A673 (cell line): ENCODE measurements around the gene TAS1R1. TPM values are rescaled to one million over a fixed set of nuclear protein-coding genes. Genes with fewer than 3 reads are reported as not detected.

Experiments used
- BruUV-seq: library from RNA; stranded (reverse); fragments of 400-500 nt; replicated peaks from 2 replicates; lab custom pipeline; 2021; lab: Mats Ljungman, UMichigan
- CTCF ChIA-PET: fragments of 300-600 bp; sonication (Branson Sonifier 250); formaldehyde crosslinking; loops from one replicate; lab custom pipeline; 2022; ENCODE audit warnings: antibody characterized with exemption; lab: Charles Lee
- POLR2A ChIA-PET: fragments of 300-600 bp; sonication (Branson Sonifier 250); formaldehyde crosslinking; loops from one replicate; lab custom pipeline; 2022; ENCODE audit warnings: antibody characterized with exemption; ENCODE audit not compliant: low non-redundant PET; lab: Charles Lee
- DNase-seq: peaks from one replicate; pipeline ENCODE4 v3.0.0-alpha.2; 2015; ENCODE audit warnings: low spot score
- H3K27ac ChIP-seq: fragments of 200-600 bp; sonication (generic); 2 replicates; pipeline ENCODE4 v1.5.1; 2016; ENCODE audit warnings: mixed run types, low read depth, mild to moderate bottlenecking, mixed read lengths, antibody characterized with exemption, low read length; ENCODE audit not compliant: poor library complexity, severe bottlenecking
- H3K27me3 ChIP-seq: fragments of 200-600 bp; sonication (generic); replicated peaks from 2 replicates; pipeline ENCODE4 v1.6.1; 2017; ENCODE audit warnings: mixed run types, low read depth, mild to moderate bottlenecking, mixed read lengths, antibody characterized with exemption, low read length; ENCODE audit not compliant: insufficient read depth, poor library complexity
- H3K36me3 ChIP-seq: fragments of 200-600 bp; sonication (generic); 2 replicates; pipeline ENCODE4 v1.6.1; 2016; ENCODE audit warnings: mixed run types, mild to moderate bottlenecking, mixed read lengths, antibody characterized with exemption, low read length; ENCODE audit not compliant: insufficient read depth, poor library complexity, severe bottlenecking
- H3K4me1 ChIP-seq: fragments of 200-600 bp; sonication (generic); 2 replicates; pipeline ENCODE4 v1.6.1; 2017; ENCODE audit warnings: mixed run types, mild to moderate bottlenecking, mixed read lengths, antibody characterized with exemption, low read length; ENCODE audit not compliant: insufficient read depth, poor library complexity, severe bottlenecking
- H3K4me3 ChIP-seq: fragments of 200-600 bp; sonication (generic); 2 replicates; pipeline ENCODE4 v1.5.1; 2016; ENCODE audit warnings: low read depth, mixed run types, mild to moderate bottlenecking, mixed read lengths, low read length; ENCODE audit not compliant: poor library complexity, severe bottlenecking
- H3K9me3 ChIP-seq: fragments of 200-600 bp; sonication (generic); 2 replicates; pipeline ENCODE4 v1.6.1; 2016; ENCODE audit warnings: mixed run types, low read depth, mild to moderate bottlenecking, mixed read lengths, antibody characterized with exemption, low read length; ENCODE audit not compliant: poor library complexity, severe bottlenecking
- EZH2 ChIP-seq: fragments of 200-600 bp; sonication (generic); IDR thresholded peaks from 2 replicates; pipeline ENCODE4 v1.6.1; 2017; ENCODE audit warnings: borderline replicate concordance, low read depth, mild to moderate bottlenecking, mixed read lengths, antibody characterized with exemption, low read length; ENCODE audit not compliant: poor library complexity, severe bottlenecking
- intact Hi-C: fragments of 100-400 bp; cut with micrococcal nuclease; formaldehyde crosslinking; loops from one replicate; pipeline ENCODE4 v1.10.0; 2022; ENCODE audit not compliant: unreplicated experiment
- total RNA-seq: library from RNA; stranded (reverse); gene quantifications from 2 replicates; pipeline ENCODE4 v1.2.3, GENCODE V29; 2021
- TF ChIP-seq, protein P1 (sequence below): fragments of 300-800, 200-600 bp; sonication (generic); conservative IDR thresholded peaks from 2 replicates; pipeline ENCODE4 v1.5.1; 2017; ENCODE audit warnings: low read depth, mild to moderate bottlenecking, antibody characterized with exemption, low read length, moderate library complexity, mixed read lengths

The TAS1R1 gene
- total RNA-seq, 1 experiment from 2014 or later, result not detected

DNA sequence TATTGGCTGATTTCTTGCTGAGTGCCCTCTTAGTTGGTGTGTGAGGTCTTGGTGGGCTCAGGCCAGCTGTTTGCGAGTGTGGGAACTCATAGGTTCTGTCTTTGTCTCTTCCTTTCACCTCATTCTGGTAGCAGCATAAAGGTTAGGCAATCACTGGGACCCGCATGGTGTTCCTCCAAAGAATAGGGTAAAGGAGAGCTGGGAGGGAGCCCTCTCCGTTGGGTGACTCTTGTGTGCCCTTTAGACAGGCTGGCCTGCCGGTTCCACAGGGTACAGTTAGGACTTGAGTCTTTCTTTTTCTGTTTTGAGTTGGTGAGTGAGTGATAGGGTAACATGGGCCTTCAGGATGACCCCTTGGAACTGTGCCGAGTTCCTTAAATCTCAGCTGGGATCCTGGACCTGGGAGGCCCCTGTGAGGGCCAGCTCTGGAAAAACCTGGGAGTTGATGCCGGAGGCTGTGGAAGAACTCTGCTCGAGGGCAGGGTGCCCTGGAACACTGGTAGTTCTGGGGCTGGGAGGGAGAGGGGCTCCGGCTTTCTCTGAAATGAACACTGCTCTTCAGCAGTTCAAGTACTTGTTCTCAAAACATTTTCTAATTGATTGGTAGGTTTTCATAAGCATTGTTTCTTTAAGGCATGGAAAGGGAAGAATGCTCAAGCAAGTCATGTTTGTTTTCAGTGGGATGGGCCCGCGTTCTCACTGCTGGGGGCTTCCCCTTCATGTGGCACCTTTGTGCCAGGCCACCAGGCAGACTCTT is 67.5 kb downstream of the TAS1R1 start:
- intact Hi-C loops, result no loop called here

DNA sequence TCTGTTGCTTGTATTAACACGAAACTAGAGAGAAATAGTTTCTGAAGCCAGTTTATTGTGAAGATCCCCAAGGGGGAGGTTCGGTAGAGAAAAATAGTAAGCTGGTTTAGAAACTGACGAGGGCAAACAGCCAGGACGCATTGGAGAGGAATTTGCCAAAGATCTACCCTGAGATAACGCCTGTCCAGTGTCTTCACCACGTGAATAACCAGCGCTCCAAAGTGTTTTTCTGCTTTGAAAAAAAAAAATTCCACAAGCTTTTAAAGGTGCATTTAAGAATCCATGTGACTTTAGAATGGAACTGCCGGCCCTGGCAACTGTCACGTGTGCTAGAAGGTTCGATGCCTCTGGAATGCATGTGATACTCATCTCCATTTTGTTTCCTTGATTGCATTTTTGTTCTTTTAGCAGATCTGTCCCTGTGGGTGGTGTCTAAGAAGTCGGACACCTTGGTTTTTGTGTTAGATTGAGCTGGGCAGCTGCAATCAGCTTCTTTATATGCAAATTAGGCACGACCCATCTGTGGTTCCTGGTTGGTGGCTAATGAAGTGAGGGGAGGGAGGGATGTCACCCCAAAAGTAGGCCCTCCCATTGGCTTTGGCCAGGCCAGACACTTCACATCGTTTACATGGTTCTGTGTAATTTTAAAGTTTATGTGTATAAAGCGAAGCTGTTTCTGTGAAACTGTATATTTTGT is 68.3 kb downstream of the TAS1R1 start:
- Histone ChIP-seq H3K4me3 (no peak overlapping the region), H3K27ac (peak overlapping the region; percentile 13), H3K4me1 (peaks cover 4% of the 10 kb centered on the region), H3K9me3 (no peaks in the 10 kb centered on the region), H3K27me3 (no peaks in the 10 kb centered on the region), H3K36me3 (peaks cover 55% of the 10 kb centered on the region)
- no TSS peak for BruUV-seq
- DNase-seq, result no peak
- intact Hi-C loops, result no loop called here
- ChIA-PET POLR2A (no interaction called here), CTCF (no interaction called here)
- TF ChIP-seq, protein P1, sequence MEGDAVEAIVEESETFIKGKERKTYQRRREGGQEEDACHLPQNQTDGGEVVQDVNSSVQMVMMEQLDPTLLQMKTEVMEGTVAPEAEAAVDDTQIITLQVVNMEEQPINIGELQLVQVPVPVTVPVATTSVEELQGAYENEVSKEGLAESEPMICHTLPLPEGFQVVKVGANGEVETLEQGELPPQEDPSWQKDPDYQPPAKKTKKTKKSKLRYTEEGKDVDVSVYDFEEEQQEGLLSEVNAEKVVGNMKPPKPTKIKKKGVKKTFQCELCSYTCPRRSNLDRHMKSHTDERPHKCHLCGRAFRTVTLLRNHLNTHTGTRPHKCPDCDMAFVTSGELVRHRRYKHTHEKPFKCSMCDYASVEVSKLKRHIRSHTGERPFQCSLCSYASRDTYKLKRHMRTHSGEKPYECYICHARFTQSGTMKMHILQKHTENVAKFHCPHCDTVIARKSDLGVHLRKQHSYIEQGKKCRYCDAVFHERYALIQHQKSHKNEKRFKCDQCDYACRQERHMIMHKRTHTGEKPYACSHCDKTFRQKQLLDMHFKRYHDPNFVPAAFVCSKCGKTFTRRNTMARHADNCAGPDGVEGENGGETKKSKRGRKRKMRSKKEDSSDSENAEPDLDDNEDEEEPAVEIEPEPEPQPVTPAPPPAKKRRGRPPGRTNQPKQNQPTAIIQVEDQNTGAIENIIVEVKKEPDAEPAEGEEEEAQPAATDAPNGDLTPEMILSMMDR, result no peak
- TF ChIP-seq EZH2, result no peak

More for the DNA sequence above, 67.5 kb downstream of the TAS1R1 start:
- no peak for TF ChIP-seq EZH2
- TF ChIP-seq, protein P1, result no peak
- ChIA-PET POLR2A (no interaction called here), CTCF (no interaction called here)
- no TSS peak for BruUV-seq
- H3K27ac ChIP-seq, result peak overlapping the region; percentile 37
- no peak for DNase-seq
- no peaks in the 10 kb centered on the region for H3K9me3 ChIP-seq
- no peaks in the 10 kb centered on the region for H3K27me3 ChIP-seq
- H3K4me3 ChIP-seq, result no peak overlapping the region
- H3K36me3 ChIP-seq, result peaks cover 55% of the 10 kb centered on the region
- H3K4me1 ChIP-seq, result peaks cover 4% of the 10 kb centered on the region

DNA sequence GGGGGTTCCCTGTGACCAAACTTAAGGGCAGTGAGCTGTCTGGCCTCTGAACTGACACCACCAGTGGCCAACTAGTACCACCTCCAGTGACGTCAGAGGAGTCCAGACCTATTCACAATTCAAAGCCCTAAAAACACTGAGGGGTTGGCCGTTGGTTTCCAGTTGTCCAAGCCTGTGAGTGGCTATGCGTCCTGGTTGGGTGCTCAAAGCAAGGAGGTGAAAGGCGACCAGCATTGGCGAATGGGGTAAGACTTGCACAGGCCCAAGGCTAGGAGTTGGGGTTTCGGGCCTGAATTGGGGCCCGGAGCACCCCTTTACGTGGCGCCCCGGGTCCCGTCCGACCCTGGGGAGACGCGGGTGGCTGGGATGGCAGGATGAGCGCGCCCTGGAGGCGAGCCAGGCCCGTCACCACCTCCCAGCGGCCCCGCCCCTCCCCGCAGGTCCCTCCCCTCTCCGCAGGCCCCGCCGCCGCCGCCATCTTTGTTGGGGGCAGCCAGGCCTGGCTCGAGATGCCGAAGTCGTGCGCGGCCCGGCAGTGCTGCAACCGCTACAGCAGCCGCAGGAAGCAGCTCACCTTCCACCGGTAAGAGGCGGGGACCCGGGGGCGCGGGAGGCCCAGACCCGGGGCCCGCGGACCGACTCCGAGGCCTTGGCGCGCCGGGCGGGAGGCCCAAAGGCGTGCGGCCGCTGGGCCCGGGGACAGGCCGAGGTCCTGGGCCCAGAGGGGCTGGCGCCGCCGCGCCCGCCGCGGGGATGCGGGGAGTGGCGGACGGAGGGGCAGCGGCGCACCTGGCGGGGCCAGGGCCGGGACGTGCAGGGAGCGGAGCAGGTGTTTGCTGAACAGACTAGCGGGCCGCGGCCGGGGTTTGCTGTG is 69.8 kb downstream of the TAS1R1 start, which contains the start of gene THAP3:
Gene THAP3 (plus strand): TSS at position 159 of the 874 bp plus-strand sequence. CDS start 351 bp downstream, at position 510.
- H3K36me3 ChIP-seq, result peaks cover 55% of the 10 kb centered on the region
- no peaks in the 10 kb centered on the region for H3K27me3 ChIP-seq
- no peak for TF ChIP-seq EZH2
- TF ChIP-seq, protein P1, result 0 out of 2 replicates have a peak, but pooled peaks have one; percentile 15
- H3K27ac ChIP-seq, result peak within 1 kb of the TSS; percentile 76
- CTCF ChIA-PET, result interaction anchor here (0.7 kb wide), 1 partner anchor 610 kb away, joined by 3 read pairs; no protein-coding TSS in a partner anchor
- POLR2A ChIA-PET, result no interaction called here
- BruUV-seq, result no TSS peak
- peaks cover 4% of the 10 kb centered on the region for H3K4me1 ChIP-seq
- no peaks in the 10 kb centered on the region for H3K9me3 ChIP-seq
- peak; percentile 91 for DNase-seq
- intact Hi-C loops, result no loop called here
- H3K4me3 ChIP-seq, result peak within 1 kb of the TSS; percentile 64
